ENCODE measurements around the gene DSN1. TPM values are rescaled to one million over a fixed set of nuclear protein-coding genes. Genes with fewer than 3 reads are reported as not detected.

DSN1 gene
- polyA plus RNA-seq, 1 donor (not counting 4 experiments of a cell fraction or from before 2014, with no cell fraction given), result 12.7 TPM

DNA sequence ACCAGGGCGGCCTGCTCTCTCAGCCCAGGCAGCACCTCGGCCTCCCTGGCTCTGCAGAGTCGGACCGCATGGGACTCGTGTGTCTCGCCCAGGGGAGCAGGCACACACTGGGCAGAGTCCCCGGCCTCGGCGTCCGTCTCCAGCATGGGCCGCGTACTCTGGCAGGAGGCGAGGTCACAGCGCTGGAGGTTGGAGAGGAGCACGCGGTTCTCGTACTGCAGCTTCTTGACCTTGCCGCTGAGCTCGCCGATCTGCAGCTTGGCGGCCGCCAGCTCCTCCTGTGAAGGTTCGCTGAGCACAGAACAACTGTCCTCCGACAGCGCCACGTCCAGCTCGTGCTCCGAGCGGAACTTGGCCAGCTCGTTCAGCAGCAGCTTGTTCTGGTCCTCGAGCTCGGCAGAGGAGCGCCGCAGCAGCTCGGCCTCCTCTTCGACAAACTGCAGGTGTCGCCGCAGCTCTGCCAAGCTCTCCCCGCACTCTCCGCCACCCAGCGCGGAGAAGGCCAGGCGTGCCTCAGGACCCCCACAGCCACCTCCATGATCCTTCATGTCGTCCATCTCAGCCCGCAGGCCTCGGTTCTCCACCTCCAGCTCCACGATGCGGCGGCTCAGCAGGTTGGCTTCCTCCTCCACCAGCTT lies 42.0 kb upstream of the DSN1 start:
- Histone ChIP-seq H3K27ac (ENCODE audit: control insufficient read depth, insufficient read depth, low read length) (no peak overlapping the region), H3K4me2 (ENCODE audit: control insufficient read depth, extremely low read depth, insufficient read depth, low read depth, low read length) (no peak overlapping the region), H3K27me3 (ENCODE audit: control insufficient read depth, extremely low read depth, insufficient read depth, low read length) (no peaks in the 10 kb centered on the region), H3K4me3 (ENCODE audit: control insufficient read depth in 2 of 3, extremely low read depth in 1 of 3, insufficient read depth in 2 of 3, low read depth in 1 of 3, low read length in 3 of 3) (no peak overlapping the region), H3K9me3 (ENCODE audit: control insufficient read depth, low read depth, low read length) (no peaks in the 10 kb centered on the region), H3K9ac (ENCODE audit: control insufficient read depth, extremely low read depth, insufficient read depth, low read length) (no peak overlapping the region), H2AFZ (ENCODE audit: control insufficient read depth, low read length) (no peak overlapping the region), H3K36me3 (ENCODE audit: control insufficient read depth in 2 of 2, extremely low read depth in 1 of 2, insufficient read depth in 2 of 2, low read length in 2 of 2) (peaks cover 42 to 46% of the 10 kb centered on the region in 2 experiments), H4K20me1 (ENCODE audit: control insufficient read depth, extremely low read depth, insufficient read depth, low read length) (no peaks in the 10 kb centered on the region), H3K4me1 (ENCODE audit: control insufficient read depth, extremely low read depth, insufficient read depth, low read length) (peaks cover 6% of the 10 kb centered on the region), H3K79me2 (ENCODE audit: control insufficient read depth, insufficient read depth, low read length) (peaks cover 14% of the 10 kb centered on the region), H3K9me1 (ENCODE audit: control insufficient read depth, extremely low read depth, insufficient read depth, low read length) (no peaks in the 10 kb centered on the region)
- TF ChIP-seq EZH2 (IDR thresholded peaks at IDR 0.05; ENCODE audit: low read length), result no peak
- TF ChIP-seq, protein P1, sequence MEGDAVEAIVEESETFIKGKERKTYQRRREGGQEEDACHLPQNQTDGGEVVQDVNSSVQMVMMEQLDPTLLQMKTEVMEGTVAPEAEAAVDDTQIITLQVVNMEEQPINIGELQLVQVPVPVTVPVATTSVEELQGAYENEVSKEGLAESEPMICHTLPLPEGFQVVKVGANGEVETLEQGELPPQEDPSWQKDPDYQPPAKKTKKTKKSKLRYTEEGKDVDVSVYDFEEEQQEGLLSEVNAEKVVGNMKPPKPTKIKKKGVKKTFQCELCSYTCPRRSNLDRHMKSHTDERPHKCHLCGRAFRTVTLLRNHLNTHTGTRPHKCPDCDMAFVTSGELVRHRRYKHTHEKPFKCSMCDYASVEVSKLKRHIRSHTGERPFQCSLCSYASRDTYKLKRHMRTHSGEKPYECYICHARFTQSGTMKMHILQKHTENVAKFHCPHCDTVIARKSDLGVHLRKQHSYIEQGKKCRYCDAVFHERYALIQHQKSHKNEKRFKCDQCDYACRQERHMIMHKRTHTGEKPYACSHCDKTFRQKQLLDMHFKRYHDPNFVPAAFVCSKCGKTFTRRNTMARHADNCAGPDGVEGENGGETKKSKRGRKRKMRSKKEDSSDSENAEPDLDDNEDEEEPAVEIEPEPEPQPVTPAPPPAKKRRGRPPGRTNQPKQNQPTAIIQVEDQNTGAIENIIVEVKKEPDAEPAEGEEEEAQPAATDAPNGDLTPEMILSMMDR (optimal IDR thresholded peaks at IDR 0.05 in 1 of 3, IDR thresholded peaks at IDR 0.05 in 1 of 3, conservative IDR thresholded peaks at IDR 0.05 in 1 of 3; ENCODE audit: extremely low read depth in 1 of 3, insufficient read depth in 2 of 3, low read length in 3 of 3), result no peak
- no peak for FAIRE-seq
- DNase-seq (ENCODE audit: low read depth, low spot score), result no peak
- dilution Hi-C loops (cut with MboI; ENCODE audit: extremely low pct_ligation_motif_present, low sequenced_read_pairs), result no loop called here

DNA sequence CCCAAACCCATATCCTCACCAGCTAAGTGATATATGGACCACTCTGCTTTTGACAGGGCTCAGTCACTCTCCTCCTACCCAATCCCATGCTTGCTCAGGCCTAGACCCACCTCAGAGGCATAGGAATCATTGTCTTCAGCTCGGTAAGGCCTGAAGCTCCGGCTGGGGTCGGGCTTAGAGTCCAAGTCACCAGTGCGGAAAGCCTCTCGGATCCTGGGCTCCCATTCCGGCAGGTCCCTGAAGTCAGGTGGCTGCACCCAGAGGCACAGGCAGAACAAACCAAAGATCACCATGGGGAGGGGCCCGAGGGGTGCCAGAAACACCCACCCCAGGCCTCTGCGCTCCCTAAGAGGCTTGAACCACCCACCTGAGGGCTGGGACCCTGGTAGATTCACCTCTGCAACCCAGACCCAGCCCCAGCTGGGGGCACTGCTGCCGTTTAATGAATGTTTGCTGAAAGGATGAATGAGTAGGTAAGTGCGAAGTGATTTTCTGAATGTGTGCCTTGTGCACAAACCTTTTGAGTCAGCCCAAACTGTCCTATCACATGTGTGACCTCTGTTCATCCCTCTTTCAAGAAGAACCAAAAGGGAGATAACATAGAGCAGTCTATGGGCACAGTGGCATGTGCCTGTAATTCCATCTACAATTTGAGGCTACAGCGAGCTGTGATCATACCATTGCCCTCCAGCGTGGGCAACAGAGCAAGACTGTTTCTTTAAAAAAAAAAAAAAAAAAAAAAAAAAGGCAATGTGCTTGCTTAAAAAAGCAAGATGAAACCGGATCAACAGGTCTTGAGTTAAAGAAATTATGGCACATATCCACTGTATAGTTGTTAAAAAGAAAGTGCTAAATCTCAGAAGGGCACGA lies 39.3 kb upstream of the DSN1 start:
- Histone ChIP-seq H3K9ac (ENCODE audit: control insufficient read depth, extremely low read depth, insufficient read depth, low read length) (no peak overlapping the region), H3K79me2 (ENCODE audit: control insufficient read depth, insufficient read depth, low read length) (peaks cover 14% of the 10 kb centered on the region), H3K9me1 (ENCODE audit: control insufficient read depth, extremely low read depth, insufficient read depth, low read length) (no peaks in the 10 kb centered on the region), H3K4me2 (ENCODE audit: control insufficient read depth, extremely low read depth, insufficient read depth, low read depth, low read length) (no peak overlapping the region), H4K20me1 (ENCODE audit: control insufficient read depth, extremely low read depth, insufficient read depth, low read length) (peaks cover 7% of the 10 kb centered on the region), H3K27ac (ENCODE audit: control insufficient read depth, insufficient read depth, low read length) (no peak overlapping the region), H2AFZ (ENCODE audit: control insufficient read depth, low read length) (no peak overlapping the region), H3K9me3 (ENCODE audit: control insufficient read depth, low read depth, low read length) (no peaks in the 10 kb centered on the region), H3K27me3 (ENCODE audit: control insufficient read depth, extremely low read depth, insufficient read depth, low read length) (no peaks in the 10 kb centered on the region), H3K4me3 (ENCODE audit: control insufficient read depth in 2 of 3, extremely low read depth in 1 of 3, insufficient read depth in 2 of 3, low read depth in 1 of 3, low read length in 3 of 3) (no peak overlapping the region), H3K36me3 (ENCODE audit: control insufficient read depth in 2 of 2, extremely low read depth in 1 of 2, insufficient read depth in 2 of 2, low read length in 2 of 2) (peaks cover 42 to 43% of the 10 kb centered on the region in 2 experiments), H3K4me1 (ENCODE audit: control insufficient read depth, extremely low read depth, insufficient read depth, low read length) (peaks cover 17% of the 10 kb centered on the region)
- dilution Hi-C loops (cut with MboI; ENCODE audit: extremely low pct_ligation_motif_present, low sequenced_read_pairs), result no loop called here
- DNase-seq (ENCODE audit: low read depth, low spot score), result no peak
- no peak for FAIRE-seq
- TF ChIP-seq, protein P1 (optimal IDR thresholded peaks at IDR 0.05 in 1 of 3, IDR thresholded peaks at IDR 0.05 in 1 of 3, conservative IDR thresholded peaks at IDR 0.05 in 1 of 3; ENCODE audit: extremely low read depth in 1 of 3, insufficient read depth in 2 of 3, low read length in 3 of 3), result no peak
- no peak for TF ChIP-seq EZH2 (IDR thresholded peaks at IDR 0.05; ENCODE audit: low read length)
